Peyer's patch (tissue), 4 donors: ENCODE data around the gene EXOC3L2. TPM values are rescaled to one million over a fixed set of nuclear protein-coding genes. Genes with fewer than 3 reads are reported as not detected.

ENCODE experiments used
- DNase-seq, 3 donors: peaks; one replicate each; pipeline ENCODE4 v3.0.0-alpha.2; 2017 to 2019
- H3K27ac ChIP-seq, 4 donors: fragments of 200-600 bp; sonication (generic); one replicate each; pipeline ENCODE4 v1.5.1; 2016 to 2019
- H3K27me3 ChIP-seq, 2 donors: fragments of 200-600 bp; sonication (generic); one replicate each; pipeline ENCODE4 v1.5.1; 2019
- H3K36me3 ChIP-seq, 3 donors: fragments of 200-600 bp; sonication (generic); one replicate each; pipeline ENCODE4 v1.5.1; 2016 to 2019
- H3K4me1 ChIP-seq, 4 donors: fragments of 200-600 bp; sonication (generic); one replicate each; pipeline ENCODE4 v1.5.1; 2016 to 2019
- H3K4me3 ChIP-seq, 4 donors: fragments of 200-600 bp; sonication (generic); 1 replicate in 3 of 4; 2 replicates in 1 of 4; pipeline ENCODE4 v1.5.1; 2016 to 2019; ENCODE audit warnings: mild to moderate bottlenecking in 1 of 4
- H3K9me3 ChIP-seq, 4 donors: fragments of 200-600 bp; sonication (generic); one replicate each; pipeline ENCODE4 v1.5.1; 2016 to 2019; ENCODE audit warnings: mild to moderate bottlenecking in 1 of 4
- CTCF ChIP-seq, 6 experiments: fragments of 450-650 bp in 4 of 6; fragments of 200-600 bp in 2 of 6; sonication (generic) in 1 of 6; IDR thresholded peaks; one replicate each; pipeline ENCODE4 v1.5.1; 2017 to 2019; ENCODE audit warnings: antibody characterized with exemption in 6 of 6, mild to moderate bottlenecking in 3 of 6, moderate library complexity in 1 of 6
- POLR2A ChIP-seq, 2 donors: fragments of 450-650 bp; IDR thresholded peaks; one replicate each; pipeline ENCODE4 v1.5.1; 2017; ENCODE audit warnings: antibody characterized with exemption in 2 of 2, mild to moderate bottlenecking in 2 of 2, moderate library complexity in 2 of 2
- total RNA-seq, 4 donors: library from RNA; depleted of rRNA; stranded (reverse); fragments of >200 nt; gene quantifications; one replicate each; pipeline ENCODE4 v1.1.0, GENCODE V29; 2016

The EXOC3L2 gene
- total RNA-seq, 4 donors from 2014 or later = 1.5 to 8.3 (median 1.5) TPM

DNA sequence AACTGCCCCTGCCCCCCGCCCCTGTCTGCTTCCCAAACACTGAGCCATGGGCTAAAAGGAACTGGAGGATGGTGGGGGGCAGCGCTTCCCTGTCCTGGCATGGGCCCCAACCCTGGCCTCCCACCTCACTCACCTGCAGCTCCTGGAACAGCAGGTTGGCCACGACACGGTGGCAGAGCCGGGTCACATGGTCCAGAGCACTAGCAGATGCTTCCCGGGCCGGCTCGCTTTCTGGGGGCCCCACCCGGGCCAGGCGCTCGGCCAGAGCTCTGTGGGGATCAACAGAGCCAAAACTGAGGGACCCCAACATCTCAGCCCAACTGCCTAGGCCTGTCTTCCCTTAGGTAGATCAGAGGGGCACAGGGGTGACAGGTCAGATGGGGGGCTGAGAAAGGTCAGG, 20.6 kb downstream of the EXOC3L2 start:
- no peaks in the 10 kb centered on the region for H3K4me1 ChIP-seq
- H3K36me3 ChIP-seq = no peaks in the 10 kb centered on the region
- DNase-seq = no peak
- no peak for TF ChIP-seq CTCF (IDR thresholded peaks at IDR 0.05)
- TF ChIP-seq POLR2A (IDR thresholded peaks at IDR 0.05) = no peak
- H3K27me3 ChIP-seq = peaks cover 0 to 3% of the 10 kb centered on the region in 2 donors
- H3K4me3 ChIP-seq = no peak overlapping the region
- no peak overlapping the region for H3K27ac ChIP-seq
- no peaks in the 10 kb centered on the region for H3K9me3 ChIP-seq

DNA sequence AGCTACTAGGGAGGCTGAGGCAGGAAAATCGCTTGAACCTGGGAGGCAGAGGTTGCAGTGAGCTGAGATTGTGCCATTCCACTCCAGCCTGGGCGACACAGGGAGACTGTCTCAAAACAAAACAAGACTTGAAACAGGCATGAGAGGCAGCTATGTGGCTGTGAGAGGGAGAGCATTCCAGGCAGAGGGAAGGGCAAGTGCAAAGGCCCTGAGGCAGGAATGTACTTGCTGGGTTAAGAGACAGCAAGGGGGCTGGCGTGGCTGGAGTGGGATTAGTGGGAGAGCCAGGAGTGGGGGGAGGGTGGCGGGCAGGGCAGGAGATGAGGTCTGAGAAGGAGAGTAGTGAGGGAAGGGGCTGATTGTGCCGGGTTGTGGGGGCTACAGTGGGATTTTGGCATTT, 21.3 kb downstream of the EXOC3L2 start:
- Histone ChIP-seq H3K27me3 (peaks cover 0 to 3% of the 10 kb centered on the region in 2 donors), H3K4me1 (no peaks in the 10 kb centered on the region), H3K36me3 (no peaks in the 10 kb centered on the region), H3K4me3 (no peak overlapping the region), H3K27ac (no peak overlapping the region), H3K9me3 (no peaks in the 10 kb centered on the region)
- TF ChIP-seq POLR2A (IDR thresholded peaks at IDR 0.05) (no peak), CTCF (IDR thresholded peaks at IDR 0.05) (no peak)
- no peak for DNase-seq

DNA sequence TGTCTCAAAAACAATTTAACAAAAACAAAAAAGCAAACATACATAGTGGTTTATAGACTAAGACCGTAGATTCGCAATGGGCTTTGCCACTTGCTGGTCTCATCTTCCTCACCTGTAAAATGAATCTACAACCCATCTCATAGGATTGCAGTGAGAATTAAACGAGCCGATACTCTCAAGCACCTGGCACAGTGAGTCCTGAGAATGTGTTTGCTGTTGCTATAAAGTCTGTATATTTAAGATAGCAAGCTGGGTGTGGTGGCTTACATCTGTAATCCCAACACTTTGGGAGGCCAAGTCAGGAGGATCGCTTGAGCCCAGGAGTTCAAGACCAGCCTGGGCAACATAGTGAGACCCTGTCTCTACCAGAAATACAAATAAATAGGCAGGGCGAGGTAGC, 22.5 kb downstream of the EXOC3L2 start:
- no peak for DNase-seq
- no peak overlapping the region for H3K27ac ChIP-seq
- TF ChIP-seq POLR2A (IDR thresholded peaks at IDR 0.05) = no peak
- TF ChIP-seq CTCF (IDR thresholded peaks at IDR 0.05) = no peak
- no peak overlapping the region for H3K4me3 ChIP-seq
- H3K9me3 ChIP-seq = no peaks in the 10 kb centered on the region
- no peaks in the 10 kb centered on the region for H3K36me3 ChIP-seq
- peaks cover 0 to 9% of the 10 kb centered on the region in 2 donors for H3K27me3 ChIP-seq
- no peaks in the 10 kb centered on the region for H3K4me1 ChIP-seq

DNA sequence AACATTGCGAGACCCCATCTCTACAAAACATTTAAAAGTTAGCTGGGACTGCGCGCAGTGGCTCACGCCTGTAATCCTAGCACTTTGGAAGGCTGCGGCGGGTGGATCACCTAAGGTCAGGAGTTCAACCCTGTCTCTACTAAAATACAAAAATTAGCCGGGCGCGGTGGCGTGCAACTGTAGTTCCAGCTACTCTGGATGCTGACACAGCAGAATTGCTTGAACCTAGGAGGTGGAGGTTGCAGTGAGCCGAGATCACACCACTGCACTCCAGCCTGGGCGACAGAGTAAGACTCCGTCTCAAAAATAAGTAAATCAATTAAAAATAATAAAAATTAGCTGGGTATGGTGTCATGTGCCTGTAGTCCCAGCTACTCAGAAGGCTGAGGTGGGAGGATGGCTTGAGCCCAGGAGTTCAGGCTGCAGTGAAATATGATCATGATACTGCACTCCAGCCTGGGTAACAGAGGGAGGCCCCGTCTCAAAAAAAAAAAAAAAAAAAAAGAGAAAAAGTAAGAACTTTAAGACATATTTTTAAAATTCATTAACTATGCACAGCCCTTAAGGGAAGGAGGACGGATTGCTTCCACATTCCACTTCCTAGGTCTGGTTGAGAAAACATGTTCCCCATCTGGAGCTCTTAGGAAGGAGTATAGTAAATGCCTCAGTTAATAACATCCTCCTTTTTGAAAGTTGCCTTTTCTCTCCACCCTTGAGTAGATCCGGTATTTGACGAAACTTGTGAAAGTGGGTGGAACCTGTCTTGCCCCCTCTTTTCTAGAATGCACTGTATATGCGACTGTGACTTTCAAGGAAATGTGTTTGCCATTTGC, 26.1 kb downstream of the EXOC3L2 start:
- Histone ChIP-seq H3K4me1 (peaks cover 0 to 5% (median 0%) of the 10 kb centered on the region in 4 donors), H3K27me3 (peaks cover 0 to 18% of the 10 kb centered on the region in 2 donors), H3K27ac (no peak overlapping the region)

DNA sequence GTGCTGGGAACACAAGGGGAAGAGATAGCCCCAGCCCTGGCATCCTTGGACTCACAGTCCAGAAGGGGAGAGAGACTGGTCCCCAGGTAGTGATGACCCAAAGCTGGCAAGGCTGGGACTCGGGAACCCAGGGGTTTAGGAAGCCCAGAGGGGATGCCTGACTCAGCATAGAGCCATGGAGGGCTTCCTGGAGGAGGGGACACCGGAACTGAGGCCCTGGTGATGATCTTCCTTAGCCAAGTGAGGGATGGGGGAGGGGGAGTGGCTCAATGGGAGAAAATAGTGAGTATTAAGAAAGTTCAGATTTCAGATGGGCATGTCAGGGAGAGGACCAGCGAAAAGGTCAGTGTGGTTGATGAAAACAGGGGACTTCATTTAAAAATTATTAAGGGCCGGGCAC, 26.8 kb downstream of the EXOC3L2 start:
- H3K36me3 ChIP-seq = no peaks in the 10 kb centered on the region
- no peak overlapping the region for H3K27ac ChIP-seq
- no peak for DNase-seq
- H3K4me1 ChIP-seq = peaks cover 0 to 5% (median 0%) of the 10 kb centered on the region in 4 donors
- H3K27me3 ChIP-seq = peaks cover 0 to 18% of the 10 kb centered on the region in 2 donors
- TF ChIP-seq CTCF (IDR thresholded peaks at IDR 0.05) (no peak), POLR2A (IDR thresholded peaks at IDR 0.05) (no peak)
- H3K9me3 ChIP-seq = no peaks in the 10 kb centered on the region
- H3K4me3 ChIP-seq = no peak overlapping the region

More for the DNA sequence above, 26.1 kb downstream of the EXOC3L2 start:
- no peak overlapping the region for H3K4me3 ChIP-seq
- TF ChIP-seq POLR2A (IDR thresholded peaks at IDR 0.05) (no peak), CTCF (IDR thresholded peaks at IDR 0.05) (no peak)
- H3K9me3 ChIP-seq = no peaks in the 10 kb centered on the region
- no peaks in the 10 kb centered on the region for H3K36me3 ChIP-seq
- DNase-seq = no peak
